H1 (cell line): ENCODE data around the gene ZNF423. TPM values are rescaled to one million over a fixed set of nuclear protein-coding genes. Genes with fewer than 3 reads are reported as not detected.

Experiments
- polyA plus RNA-seq, 7 experiments: library from polyadenylated mRNA; depleted of rRNA in 3 of 7; stranded (reverse) in 5 of 7; unstranded in 2 of 7; fragments of >200 nt in 5 of 7; fragments of 200-250 nt in 2 of 7; gene quantifications; 1 replicate in 5 of 7; 2 replicates in 1 of 7; 4 replicates in 1 of 7; pipeline versions ENCODE4 v1.2.1 to v1.2.3, GENCODE V29; 2011 to 2013; ENCODE audit warnings: missing spikeins in 2 of 7, mixed read lengths in 2 of 7
- total RNA-seq: library from RNA; stranded (reverse); fragmentation: NEBNext Ultra II Directional; extraction: Animal tissue kit (Norgen Biotek cat#: 25700); gene quantifications from 2 replicates; pipeline ENCODE4 v1.2.1, GENCODE V29; 2021
- TF ChIP-seq, protein P1 (sequence below): IDR thresholded peaks from 2 replicates; pipeline ENCODE4 v1.6.1; 2011; ENCODE audit warnings: low read length, improper control_type of control experiment

ZNF423 gene
- total and polyA plus RNA-seq, 2 of the 8 experiments (the other 6 are each of a cell fraction or from before 2014, with no cell fraction given): 38.2 to 52.3 TPM

DNA sequence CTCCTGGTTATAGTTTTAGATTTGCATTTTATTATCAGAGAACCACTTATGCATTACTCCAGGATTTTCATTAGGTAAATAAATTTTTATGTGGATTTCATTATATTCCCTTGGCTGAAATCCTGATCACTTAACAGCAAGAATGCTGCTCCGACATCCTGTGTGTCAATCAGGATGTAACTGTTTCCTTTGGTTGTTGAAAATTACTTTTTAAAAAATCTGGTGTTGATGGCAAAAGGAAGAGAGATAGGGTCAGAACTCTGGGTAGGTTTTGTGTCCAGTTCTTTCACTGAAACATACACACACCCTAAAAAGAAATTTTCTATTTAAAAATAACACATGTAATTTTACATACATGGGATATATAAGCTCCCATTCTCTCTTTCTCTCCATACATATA lies 30.9 kb downstream of the ZNF423 start (continued):
- TF ChIP-seq, protein P1, sequence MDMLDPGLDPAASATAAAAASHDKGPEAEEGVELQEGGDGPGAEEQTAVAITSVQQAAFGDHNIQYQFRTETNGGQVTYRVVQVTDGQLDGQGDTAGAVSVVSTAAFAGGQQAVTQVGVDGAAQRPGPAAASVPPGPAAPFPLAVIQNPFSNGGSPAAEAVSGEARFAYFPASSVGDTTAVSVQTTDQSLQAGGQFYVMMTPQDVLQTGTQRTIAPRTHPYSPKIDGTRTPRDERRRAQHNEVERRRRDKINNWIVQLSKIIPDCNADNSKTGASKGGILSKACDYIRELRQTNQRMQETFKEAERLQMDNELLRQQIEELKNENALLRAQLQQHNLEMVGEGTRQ: no peak
